Stimulated activated naive CD8-positive, alpha-beta T cell treated with anti-CD3 and anti-CD28 coated beads, Interleukin-15, Interleukin-2, amounts not matched to agents 100 ng/mL and 50 ng/mL, for 24 hours (primary cell): ENCODE results near the gene CD99L2.
"Not testable (repeated sequence)": the region's sequence is repeated elsewhere in the genome, so short reads cannot be mapped to it uniquely, and the experiment has no call there.

Experiments used
- H3K27ac Mint-ChIP-seq: one replicate; pipeline ENCODE4 v1.8.0; 2021; ENCODE audit warnings: mild to moderate bottlenecking, mixed read lengths
- H3K27me3 Mint-ChIP-seq: one replicate; pipeline ENCODE4 v1.8.0; 2021; ENCODE audit warnings: mixed read lengths
- H3K36me3 Mint-ChIP-seq: one replicate; pipeline ENCODE4 v1.8.0; 2021; ENCODE audit warnings: low read depth, mixed read lengths
- H3K4me1 Mint-ChIP-seq: one replicate; pipeline ENCODE4 v1.8.0; 2021; ENCODE audit warnings: low read depth, mixed read lengths
- H3K4me3 Mint-ChIP-seq: one replicate; pipeline ENCODE4 v1.8.0; 2021; ENCODE audit warnings: mild to moderate bottlenecking, mixed read lengths
- H3K9me3 Mint-ChIP-seq: one replicate; pipeline ENCODE4 v1.8.0; 2021; ENCODE audit warnings: mixed read lengths

CD99L2 gene

DNA sequence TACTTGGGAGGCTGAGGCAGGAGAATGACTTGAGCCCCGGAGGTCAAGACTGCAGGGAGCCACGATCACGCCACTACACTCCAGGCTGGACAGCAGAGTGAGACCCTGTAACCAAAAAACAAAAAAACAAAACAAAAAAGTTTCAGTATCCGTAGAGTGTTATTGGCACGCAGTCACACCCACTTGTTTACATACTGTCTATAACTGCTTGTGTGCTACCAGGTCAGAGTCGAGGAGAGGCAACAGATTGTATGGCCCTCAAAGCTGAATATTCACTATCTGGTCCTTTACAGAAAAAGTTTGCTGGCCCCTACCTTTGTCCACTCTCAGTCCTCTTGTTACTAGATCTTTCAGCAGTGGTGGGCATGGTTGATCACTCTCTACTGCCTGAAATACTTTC, 8.2 kb upstream of the CD99L2 start:
- no peaks in the 10 kb centered on the region for H3K9me3 Mint-ChIP-seq
- H3K4me1 Mint-ChIP-seq: no peaks in the 10 kb centered on the region
- H3K27ac Mint-ChIP-seq: no peak overlapping the region
- no peaks in the 10 kb centered on the region for H3K27me3 Mint-ChIP-seq
- no peaks in the 10 kb centered on the region for H3K36me3 Mint-ChIP-seq
- H3K4me3 Mint-ChIP-seq: no peak overlapping the region

DNA sequence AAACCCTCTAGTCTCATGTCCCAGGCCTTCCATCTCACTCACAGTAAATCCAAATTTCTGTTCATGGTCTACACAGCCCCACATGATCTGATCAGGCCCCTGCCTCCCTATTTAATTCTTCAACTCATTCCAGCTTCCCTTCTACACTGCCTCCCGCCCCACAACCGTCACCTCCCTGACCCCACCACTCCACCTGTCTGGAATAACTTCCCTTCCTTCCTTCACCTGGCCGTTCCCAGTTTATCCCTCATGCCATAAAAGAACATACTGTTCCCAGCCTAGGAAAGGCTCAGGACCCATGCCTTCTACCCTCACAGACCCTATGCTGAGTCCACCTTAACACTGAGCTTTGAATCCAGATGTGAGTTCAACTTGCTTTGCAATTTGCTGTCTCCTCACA, 6.8 kb upstream of the CD99L2 start:
- Mint-ChIP-seq H3K27ac (no peak overlapping the region), H3K4me3 (no peak overlapping the region), H3K27me3 (no peaks in the 10 kb centered on the region), H3K36me3 (no peaks in the 10 kb centered on the region), H3K4me1 (no peaks in the 10 kb centered on the region), H3K9me3 (no peaks in the 10 kb centered on the region)

DNA sequence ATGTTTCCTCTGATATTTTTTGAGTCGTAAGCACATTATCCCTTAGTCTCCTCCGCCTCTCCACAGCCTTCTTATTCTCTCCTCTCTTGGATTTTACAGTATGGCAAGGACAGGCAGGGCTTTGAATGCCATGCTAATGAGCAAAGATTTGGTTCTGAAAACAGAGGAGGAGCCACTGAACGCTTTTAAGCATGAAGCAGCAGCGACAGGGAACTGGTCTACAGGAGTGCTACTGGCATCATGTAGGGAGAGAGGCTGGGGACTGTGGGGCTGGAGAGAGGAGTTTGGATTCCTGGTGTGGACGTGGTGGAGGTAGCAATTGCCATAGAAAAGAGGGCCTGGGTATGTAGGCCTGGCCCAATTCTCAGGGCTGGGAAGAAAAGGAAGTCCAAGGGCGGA, 4.6 kb upstream of the CD99L2 start:
- H3K4me1 Mint-ChIP-seq: no peaks in the 10 kb centered on the region
- H3K4me3 Mint-ChIP-seq: no peak overlapping the region
- peaks cover 3% of the 10 kb centered on the region for H3K27me3 Mint-ChIP-seq
- H3K9me3 Mint-ChIP-seq: no peaks in the 10 kb centered on the region
- H3K36me3 Mint-ChIP-seq: no peaks in the 10 kb centered on the region
- no peak overlapping the region for H3K27ac Mint-ChIP-seq

DNA sequence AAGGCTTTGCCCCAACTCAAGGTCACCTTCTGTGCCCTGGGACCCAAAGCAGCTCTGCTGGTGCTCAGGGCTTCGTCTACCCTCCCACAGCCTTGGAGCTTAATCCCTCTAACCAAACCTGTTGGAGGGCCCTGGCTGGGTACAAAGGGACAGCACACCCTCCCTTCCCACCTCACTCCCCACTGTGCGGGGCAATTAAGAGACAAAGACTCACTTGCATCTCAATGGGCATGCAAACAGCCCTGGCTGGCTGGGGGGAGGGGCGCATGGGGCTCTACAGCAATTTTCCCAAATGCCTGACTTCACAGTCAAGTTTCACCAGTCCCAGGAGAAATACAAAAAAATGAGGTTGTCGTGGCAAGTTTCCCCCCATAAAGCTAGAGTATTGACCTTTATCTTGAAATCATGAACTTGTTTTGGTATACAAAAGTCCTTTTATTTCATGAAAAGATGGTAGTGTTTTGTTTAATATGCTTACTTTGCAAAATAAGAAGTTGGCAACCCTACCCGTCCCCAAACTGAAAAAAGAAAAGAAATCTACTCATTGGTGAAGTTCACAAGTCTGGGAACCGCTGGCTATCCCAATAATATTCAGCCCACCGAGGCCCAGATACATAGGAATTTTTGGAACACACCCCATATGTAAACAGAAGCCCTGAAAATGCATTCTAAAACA, 4.1 kb upstream of the CD99L2 start:
- Mint-ChIP-seq H3K27ac (no peak overlapping the region), H3K4me3 (no peak overlapping the region), H3K36me3 (no peaks in the 10 kb centered on the region), H3K4me1 (no peaks in the 10 kb centered on the region), H3K27me3 (peaks cover 3% of the 10 kb centered on the region), H3K9me3 (no peaks in the 10 kb centered on the region)

DNA sequence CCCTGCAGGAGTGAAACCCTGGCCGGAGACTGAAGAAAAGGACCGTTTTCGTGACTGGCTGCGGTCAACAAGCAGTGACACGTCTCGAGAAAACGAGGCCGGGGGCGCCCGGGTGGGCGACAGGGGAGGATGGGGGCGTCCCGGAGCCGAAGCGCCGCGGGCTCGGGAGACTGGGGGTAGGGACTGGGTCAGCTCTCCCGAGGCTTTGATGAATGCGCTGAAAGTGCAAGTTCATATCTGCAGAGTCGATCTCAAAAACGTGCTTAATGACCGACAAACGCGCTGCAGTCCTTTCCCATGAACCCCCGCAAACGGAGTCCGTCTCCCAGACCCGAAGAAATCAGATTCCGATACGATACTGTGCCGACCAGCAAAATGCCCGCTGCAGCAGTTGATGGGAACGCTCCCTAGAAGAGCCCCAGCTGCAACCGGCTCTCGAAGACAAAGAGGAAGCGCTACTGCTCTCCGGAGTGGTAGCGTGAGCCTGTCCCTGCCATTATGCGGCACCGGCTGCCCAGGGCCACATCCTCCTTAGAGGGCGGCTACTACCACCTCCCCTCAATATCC, 806 bp upstream of the CD99L2 start:
- Mint-ChIP-seq H3K27me3 (peaks cover 3% of the 10 kb centered on the region), H3K4me1 (peaks cover 9% of the 10 kb centered on the region), H3K27ac (no peak overlapping the region), H3K4me3 (peak overlapping the region; percentile 83), H3K36me3 (no peaks in the 10 kb centered on the region), H3K9me3 (no peaks in the 10 kb centered on the region)

DNA sequence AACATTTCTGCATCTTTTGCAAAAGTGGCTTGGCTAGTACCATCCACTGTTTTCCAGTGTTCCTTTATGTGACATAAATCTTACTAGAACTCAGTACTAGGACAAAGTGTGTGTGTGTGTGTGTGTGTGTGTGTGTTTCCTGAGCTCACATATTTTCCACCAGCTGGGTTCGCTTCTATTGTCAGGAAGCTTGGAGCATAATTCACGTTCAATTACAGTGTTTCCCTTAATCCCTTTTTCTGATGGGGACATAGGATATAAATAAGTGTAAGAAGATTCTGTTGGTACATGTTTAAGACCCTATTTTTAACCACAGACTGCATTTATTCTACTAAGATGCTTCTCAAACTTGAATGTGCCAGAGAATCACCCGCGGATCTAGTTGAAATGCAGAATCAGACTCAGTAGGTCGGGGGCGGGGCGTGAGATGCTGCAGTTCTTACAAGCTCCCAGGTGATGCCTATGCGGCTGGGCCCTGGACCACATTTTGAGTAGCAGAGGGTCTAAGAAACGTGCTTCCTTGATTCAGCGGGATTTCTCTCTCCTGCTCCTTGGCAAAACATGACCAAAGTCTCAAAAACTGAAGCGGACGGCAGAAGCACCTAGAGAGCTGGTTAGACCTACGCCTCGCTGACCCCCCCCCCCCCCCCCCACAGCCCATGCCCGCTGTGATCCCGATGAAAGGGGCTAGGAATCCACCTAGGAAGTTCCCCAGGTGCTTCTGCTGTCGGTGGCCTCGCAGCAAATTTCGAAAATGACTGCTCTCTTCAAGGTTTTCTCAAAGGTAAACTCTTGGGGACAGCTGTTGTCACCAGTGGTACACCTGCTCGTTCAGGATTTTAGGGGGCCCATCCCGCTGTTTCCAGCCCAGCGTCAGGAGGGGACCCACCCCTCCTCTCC, 797 bp downstream of the CD99L2 start:
- H3K4me1 Mint-ChIP-seq: peaks cover 9% of the 10 kb centered on the region
- H3K9me3 Mint-ChIP-seq: no peaks in the 10 kb centered on the region
- H3K36me3 Mint-ChIP-seq: no peaks in the 10 kb centered on the region
- no peak overlapping the region for H3K27ac Mint-ChIP-seq
- peak overlapping the region; percentile 81 for H3K4me3 Mint-ChIP-seq
- peaks cover 3% of the 10 kb centered on the region for H3K27me3 Mint-ChIP-seq

DNA sequence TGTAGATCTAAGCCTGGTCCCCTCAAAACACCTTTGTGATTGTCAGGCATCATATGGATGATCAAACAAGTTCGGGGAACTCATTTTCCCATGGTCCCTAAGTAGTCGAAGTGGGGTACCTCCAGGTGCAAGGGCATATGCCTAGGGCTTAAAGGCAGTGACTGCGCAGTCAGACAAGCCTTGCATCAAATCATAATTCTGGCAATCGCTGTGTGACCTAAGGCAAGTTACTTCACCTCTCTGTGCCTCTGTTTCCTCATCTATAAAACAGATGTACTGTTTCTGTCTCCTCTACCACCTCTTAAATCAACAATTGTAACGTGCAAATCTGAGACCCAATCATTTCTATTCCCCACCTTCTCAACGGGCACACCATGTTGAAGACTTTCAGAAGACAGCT, 1.8 kb downstream of the CD99L2 start:
- no peak overlapping the region for H3K27ac Mint-ChIP-seq
- no peaks in the 10 kb centered on the region for H3K36me3 Mint-ChIP-seq
- no peaks in the 10 kb centered on the region for H3K9me3 Mint-ChIP-seq
- peak overlapping the region; percentile 7 for H3K4me3 Mint-ChIP-seq
- peaks cover 3% of the 10 kb centered on the region for H3K27me3 Mint-ChIP-seq
- peaks cover 9% of the 10 kb centered on the region for H3K4me1 Mint-ChIP-seq

DNA sequence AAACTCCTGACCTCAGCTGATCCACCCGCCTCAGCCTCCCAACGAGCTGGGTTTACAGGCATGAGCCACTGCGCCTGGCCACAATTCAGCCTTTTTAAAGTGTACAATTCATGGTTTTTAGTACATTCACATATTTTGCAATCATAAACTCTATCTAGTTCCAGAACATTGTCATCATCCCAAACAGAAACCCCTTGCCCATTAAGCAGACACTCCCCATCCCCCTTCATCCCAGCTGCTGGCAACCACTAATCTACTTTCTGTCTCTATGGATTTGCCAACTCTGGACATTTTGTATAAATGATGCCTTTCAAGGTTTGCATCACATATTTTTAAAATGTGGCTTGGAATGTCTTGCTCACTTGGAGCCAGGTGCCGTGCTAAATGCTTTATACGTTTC, 4.5 kb downstream of the CD99L2 start:
- Mint-ChIP-seq H3K36me3 (no peaks in the 10 kb centered on the region), H3K27ac (no peak overlapping the region), H3K27me3 (no peaks in the 10 kb centered on the region)

DNA sequence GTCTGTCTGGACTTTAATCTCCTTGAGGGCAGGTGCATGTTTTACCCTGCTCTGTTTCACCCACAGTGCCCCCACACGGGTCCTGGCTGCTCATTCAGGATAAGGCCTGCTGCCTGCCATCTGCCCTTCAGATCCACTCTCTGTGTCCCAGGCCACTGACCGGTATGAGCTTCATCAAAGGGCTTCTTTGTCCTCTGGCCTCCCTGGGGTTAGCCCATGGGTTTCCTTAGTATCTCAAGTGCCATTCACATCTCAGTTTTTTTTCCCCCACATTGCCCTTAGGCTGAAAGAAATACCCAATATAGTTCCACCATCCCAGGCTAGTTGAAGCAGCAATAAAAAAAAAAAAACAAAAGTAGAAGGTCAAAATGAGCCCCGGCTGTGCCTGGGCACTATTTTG, 9.3 kb downstream of the CD99L2 start:
- no peaks in the 10 kb centered on the region for H3K9me3 Mint-ChIP-seq
- H3K27me3 Mint-ChIP-seq: no peaks in the 10 kb centered on the region
- H3K36me3 Mint-ChIP-seq: no peaks in the 10 kb centered on the region
- no peak overlapping the region for H3K4me3 Mint-ChIP-seq
- no peak overlapping the region for H3K27ac Mint-ChIP-seq
- no peaks in the 10 kb centered on the region for H3K4me1 Mint-ChIP-seq

More for the DNA sequence above, 4.5 kb downstream of the CD99L2 start:
- H3K9me3 Mint-ChIP-seq: no peaks in the 10 kb centered on the region
- H3K4me1 Mint-ChIP-seq: peaks cover 9% of the 10 kb centered on the region
- H3K4me3 Mint-ChIP-seq: no peak overlapping the region

DNA sequence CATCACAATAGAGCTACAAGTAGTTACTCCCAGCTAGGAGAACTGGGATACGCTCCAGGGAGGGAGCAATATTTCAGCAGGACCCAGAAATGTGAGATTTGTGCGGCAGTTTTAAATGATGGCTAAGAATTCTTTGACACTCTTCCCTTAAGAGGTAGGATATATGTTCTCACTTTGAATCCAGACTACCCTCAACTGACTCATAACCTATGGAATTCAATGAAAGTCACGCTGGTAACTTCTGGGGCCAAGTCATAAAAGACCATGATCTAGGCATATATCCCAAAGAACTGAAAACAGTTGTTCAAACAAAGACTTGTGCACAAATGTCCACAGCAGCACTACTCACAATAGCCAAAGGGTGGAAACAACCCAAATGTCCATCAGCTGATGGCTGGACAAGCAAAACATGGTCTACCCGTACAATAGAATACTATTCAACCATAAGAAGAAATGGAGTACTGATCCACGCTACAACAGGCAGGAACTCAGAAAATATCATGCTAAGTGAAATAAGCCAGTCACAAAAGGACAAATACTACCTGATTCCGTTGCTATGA, 10.5 kb downstream of the CD99L2 start:
- no peaks in the 10 kb centered on the region for H3K9me3 Mint-ChIP-seq
- H3K36me3 Mint-ChIP-seq: no peaks in the 10 kb centered on the region
- H3K27me3 Mint-ChIP-seq: no peaks in the 10 kb centered on the region
- H3K27ac Mint-ChIP-seq: no peak overlapping the region
- no peak overlapping the region for H3K4me3 Mint-ChIP-seq
- peaks cover 5% of the 10 kb centered on the region for H3K4me1 Mint-ChIP-seq

DNA sequence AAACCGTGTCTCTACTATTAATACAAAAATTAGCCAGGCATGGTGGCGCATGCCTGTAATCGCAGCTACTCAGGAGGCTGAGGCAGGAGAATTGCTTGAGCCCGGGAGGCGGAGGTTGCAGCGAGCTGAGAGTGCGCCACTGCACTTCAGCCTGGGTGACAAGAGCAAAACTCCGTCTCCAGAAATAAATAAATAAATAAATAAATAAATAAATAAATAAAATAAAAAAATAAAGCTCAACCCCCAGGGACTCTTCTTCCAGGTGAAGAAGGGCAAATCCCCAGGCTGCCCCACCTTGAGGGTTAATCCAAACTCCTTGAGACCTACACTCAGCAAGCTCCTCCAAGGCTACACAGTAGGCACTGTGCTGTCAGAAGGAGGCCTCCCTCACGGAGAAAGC, 11.2 kb downstream of the CD99L2 start:
- not testable (repeated sequence) for H3K27ac Mint-ChIP-seq, H3K4me1 Mint-ChIP-seq, H3K27me3 Mint-ChIP-seq, H3K4me3 Mint-ChIP-seq, H3K9me3 Mint-ChIP-seq, H3K36me3 Mint-ChIP-seq

DNA sequence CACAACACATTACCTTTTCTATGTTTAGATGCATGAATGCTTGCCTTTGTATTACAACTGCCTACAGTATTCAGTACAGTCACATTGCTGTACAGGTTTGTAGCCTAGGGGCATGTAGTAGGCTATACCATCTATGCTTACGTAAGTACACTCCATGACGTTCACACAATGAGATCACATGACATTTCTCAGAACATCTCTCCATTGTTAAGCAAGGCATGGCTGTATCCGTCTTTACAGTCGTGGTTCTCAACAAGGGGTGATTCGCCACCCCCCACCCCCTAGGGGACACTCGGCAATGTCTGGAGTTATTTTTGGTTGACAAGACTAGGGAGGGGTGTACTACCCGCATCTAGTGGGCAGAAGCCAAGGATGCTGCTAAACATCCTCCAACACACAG, 12.1 kb downstream of the CD99L2 start:
- no peaks in the 10 kb centered on the region for H3K36me3 Mint-ChIP-seq
- no peaks in the 10 kb centered on the region for H3K9me3 Mint-ChIP-seq
- no peak overlapping the region for H3K4me3 Mint-ChIP-seq
- no peak overlapping the region for H3K27ac Mint-ChIP-seq
- no peaks in the 10 kb centered on the region for H3K27me3 Mint-ChIP-seq
- peaks cover 6% of the 10 kb centered on the region for H3K4me1 Mint-ChIP-seq

DNA sequence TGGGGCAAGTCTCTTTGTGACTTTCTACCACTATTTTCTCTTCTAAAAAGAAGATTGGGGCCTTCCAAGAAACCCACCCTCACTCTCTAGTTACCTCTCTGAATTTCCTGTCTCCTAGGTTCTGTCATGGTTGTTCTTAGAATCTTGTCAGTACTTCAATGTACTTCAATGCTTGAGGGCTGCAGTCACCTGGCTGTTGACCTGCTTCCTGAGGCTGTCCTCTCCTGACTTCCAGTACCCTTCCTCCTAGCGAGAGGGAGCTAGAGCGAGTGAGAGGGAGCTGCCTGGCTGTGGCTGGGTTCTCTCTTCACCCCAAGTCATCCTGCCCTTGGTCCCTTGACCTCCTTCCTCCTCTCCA, 17.7 kb downstream of the CD99L2 start:
- peak overlapping the region; percentile 43 for H3K4me3 Mint-ChIP-seq
- peaks cover 10% of the 10 kb centered on the region for H3K9me3 Mint-ChIP-seq
- H3K36me3 Mint-ChIP-seq: peaks cover 13% of the 10 kb centered on the region
- H3K4me1 Mint-ChIP-seq: peaks cover 37% of the 10 kb centered on the region
- no peaks in the 10 kb centered on the region for H3K27me3 Mint-ChIP-seq
- peak overlapping the region; percentile 87 for H3K27ac Mint-ChIP-seq

DNA sequence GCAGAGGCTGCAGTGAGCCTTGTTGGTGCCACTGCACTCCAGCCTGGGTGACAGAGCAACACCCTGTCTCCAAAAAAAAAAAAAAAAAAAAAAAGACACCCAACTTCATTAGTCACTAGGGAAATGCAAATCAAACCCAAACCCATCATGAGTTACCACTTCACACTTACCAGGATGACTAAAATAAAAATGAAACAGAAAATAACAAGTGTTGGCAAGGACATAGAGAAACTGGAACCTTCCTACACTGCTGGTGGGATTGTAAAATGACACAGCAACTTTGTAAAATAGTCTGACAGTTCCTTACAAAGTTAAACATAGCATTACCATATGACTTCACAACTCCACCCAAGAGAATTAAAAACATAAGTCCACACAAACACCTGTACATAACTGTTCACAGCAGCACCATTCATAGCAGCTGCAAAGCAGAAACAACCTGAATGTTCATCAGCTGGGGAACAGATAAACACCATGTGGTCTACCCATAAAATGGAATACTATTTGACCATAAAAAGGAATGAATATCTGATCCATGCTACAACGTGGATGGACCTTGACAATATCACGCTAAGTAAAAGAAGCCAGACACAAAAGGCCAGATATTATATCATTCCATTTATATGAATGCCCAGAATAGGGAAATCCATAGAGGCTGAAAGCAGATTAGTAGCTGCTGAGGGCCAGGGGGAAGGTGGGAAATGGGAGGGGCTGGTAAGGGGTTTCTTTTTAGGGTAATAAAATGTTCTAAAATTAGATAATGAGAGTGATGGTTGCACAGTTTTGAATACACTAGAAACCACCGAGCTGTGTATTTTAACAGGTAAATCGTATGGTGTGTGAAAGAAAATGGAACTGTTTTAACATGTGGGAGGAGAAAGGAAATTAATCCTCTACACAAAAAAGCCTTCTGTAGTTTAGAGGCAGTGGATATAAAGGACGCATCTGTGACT, 18.3 kb downstream of the CD99L2 start:
- H3K36me3 Mint-ChIP-seq: peaks cover 16% of the 10 kb centered on the region
- H3K4me1 Mint-ChIP-seq: peaks cover 44% of the 10 kb centered on the region
- peaks cover 17% of the 10 kb centered on the region for H3K9me3 Mint-ChIP-seq
- H3K4me3 Mint-ChIP-seq: no peak overlapping the region
- H3K27ac Mint-ChIP-seq: peak overlapping the region; percentile 87
- no peaks in the 10 kb centered on the region for H3K27me3 Mint-ChIP-seq
